ENCODE data around the gene USP6. TPM values are rescaled to one million over a fixed set of nuclear protein-coding genes. Genes with fewer than 3 reads are reported as not detected.
"Not testable (repeated sequence)": the region's sequence is repeated elsewhere in the genome, so short reads cannot be mapped to it uniquely, and the experiment has no call there.

The USP6 gene
- total and polyA plus RNA-seq, 2 of the 4 experiments (the other 2 are of a cell fraction), result 0.02 TPM; not detected in 1

- H2AK5ac ChIP-seq (ENCODE audit: low read depth, low read length); H3K56ac ChIP-seq (ENCODE audit: extremely low read depth, insufficient read depth, low read length); H4K5ac ChIP-seq (ENCODE audit: low read depth, low read length); H4K91ac ChIP-seq (ENCODE audit: insufficient read depth, low read depth, low read length); DNase-seq; H3K4me1 ChIP-seq (ENCODE audit: control insufficient read depth, insufficient read depth, low read length); H2BK20ac ChIP-seq (ENCODE audit: low read depth, low read length); H3K9me1 ChIP-seq (ENCODE audit: insufficient read depth, low read length); H2AFZ ChIP-seq (replicated peaks; ENCODE audit: low read length, poor library complexity); intact Hi-C loops (cut with micrococcal nuclease); dilution Hi-C loops (cut with HindIII; ENCODE audit: low sequenced_read_pairs, unreplicated experiment); H3K23ac ChIP-seq (ENCODE audit: low read depth, low read length); H3K79me1 ChIP-seq (ENCODE audit: low read depth in 1 of 2, low read length in 2 of 2); in situ Hi-C loops (cut with MboI; ENCODE audit: low sequenced_read_pairs); H3K27ac ChIP-seq (ENCODE audit: insufficient read depth, low read length); H2AK9ac ChIP-seq (replicated peaks; ENCODE audit: low read depth, low read length, poor library complexity); H3K4me3 ChIP-seq (ENCODE audit: insufficient read depth, low read depth, low read length); H3K4me2 ChIP-seq (ENCODE audit: low read depth, low read length); H3K9ac ChIP-seq (ENCODE audit: low read depth, low read length); CTCF ChIA-PET; H2BK15ac ChIP-seq (ENCODE audit: low read depth, low read length); BruUV-seq (replicated peaks); H4K8ac ChIP-seq (ENCODE audit: low read depth in 2 of 2, low read length in 2 of 2); POLR2A ChIA-PET (ENCODE audit: unreplicated experiment); H4K20me1 ChIP-seq (ENCODE audit: insufficient read depth, low read length); H3K14ac ChIP-seq (replicated peaks; ENCODE audit: low read depth, low read length); ATAC-seq (ENCODE audit: low read depth); H3K4ac ChIP-seq (ENCODE audit: low read depth, low read length); H2BK120ac ChIP-seq (ENCODE audit: low read depth, low read length); H3K36me3 ChIP-seq (ENCODE audit: control insufficient read depth, insufficient read depth, low read length); H2BK5ac ChIP-seq (ENCODE audit: low read depth, low read length, poor library complexity, severe bottlenecking); H3K18ac ChIP-seq (ENCODE audit: low read depth, low read length); H3K9me3 ChIP-seq (ENCODE audit: control insufficient read depth, insufficient read depth, low read length): not testable (repeated sequence)
- WGBS, 2 experiments (ENCODE audit: extremely low coverage in 2 of 2, insufficient read length in 1 of 2), result 67% methylated on average over 4 of the region's 8 CpGs; no CpG with 5 or more reads in 1 of the 2 experiments
- H3K27me3 ChIP-seq (ENCODE audit: control insufficient read depth, insufficient read depth, low read length), result peaks cover 17% of the 10 kb centered on the region
Observed at GRCh38 chr17:5128387-5128786, 12.6 kb downstream of the USP6 start.

Measured in IMR-90 (cell line).